GM12874 (cell line): ENCODE measurements around the gene IQCH.

Source experiments
- CTCF ChIP-seq: IDR thresholded peaks from 2 replicates; pipeline ENCODE4 v1.5.1; 2011; ENCODE audit warnings: low read depth, mild to moderate bottlenecking, control low read depth, low read length, moderate library complexity; ENCODE audit not compliant: insufficient read depth

The IQCH gene

GRCh38 chr15:67550522-67550921 lies 295.9 kb downstream of the IQCH start:
- TF ChIP-seq CTCF, result no peak

- TF ChIP-seq CTCF, result no peak
These were observed 296.7 kb downstream of the IQCH start for GRCh38 chr15:67551207-67551743.
